Stimulated activated CD4-positive, alpha-beta T cell treated with anti-CD3 and anti-CD28 coated beads, TNF-alpha, amount 100 ng/mL, for 24 hours (primary cell): ENCODE measurements around the gene DNMBP.
"Not testable (repeated sequence)": the region's sequence is repeated elsewhere in the genome, so short reads cannot be mapped to it uniquely, and the experiment has no call there.

Experiments
- DNase-seq, 3 experiments: peaks; one replicate each; pipeline ENCODE4 v3.0.0-alpha.2; 2020; ENCODE audit warnings: low read depth in 3 of 3

The DNMBP gene

DNA sequence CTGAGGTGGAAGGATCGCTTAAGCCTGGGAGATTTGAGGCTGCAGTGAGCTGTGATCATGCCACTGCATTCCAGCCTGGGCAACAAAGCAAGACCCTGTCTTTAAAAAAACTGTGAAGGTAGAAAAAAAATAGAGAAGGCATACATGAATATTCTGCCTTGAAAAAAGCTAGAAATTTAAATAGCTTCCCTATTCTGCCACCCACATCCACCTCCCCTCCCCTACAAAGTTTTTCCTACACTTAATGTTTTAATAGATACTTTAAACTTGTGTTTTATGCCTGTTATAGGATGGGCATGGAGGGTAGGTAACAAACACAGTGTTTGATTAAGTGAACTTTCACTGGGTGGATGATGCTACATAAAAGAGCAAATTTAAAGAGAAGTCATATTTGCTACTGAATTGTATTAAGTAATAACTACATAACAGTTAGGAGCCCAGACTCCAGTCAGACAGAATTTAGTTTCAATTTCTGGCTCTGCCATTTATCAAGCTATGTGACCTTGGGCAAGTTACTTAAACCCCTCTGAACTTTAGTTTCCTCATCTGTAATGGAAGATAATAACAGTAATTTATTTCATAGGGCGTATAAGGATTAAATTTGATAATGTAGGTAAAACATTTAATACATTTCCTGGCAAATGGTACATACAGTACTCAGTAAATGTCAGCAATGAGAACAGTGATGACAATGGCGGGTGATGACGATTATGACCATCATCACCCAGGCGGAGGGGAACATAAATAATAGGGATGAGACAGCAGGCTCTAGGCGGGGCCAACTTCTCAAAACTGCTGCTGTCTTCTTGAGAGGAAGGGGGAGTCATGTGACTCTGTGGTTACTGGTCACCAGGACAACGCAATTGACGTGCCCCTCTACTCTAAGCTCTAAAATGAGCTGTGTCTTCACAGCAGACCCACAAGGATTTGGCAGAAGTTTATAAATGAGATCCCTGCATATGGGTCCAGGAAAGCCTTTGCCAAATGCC, 15.8 kb downstream of the DNMBP start:
- DNase-seq = peak; percentile 21 to 38 (median 25)

DNA sequence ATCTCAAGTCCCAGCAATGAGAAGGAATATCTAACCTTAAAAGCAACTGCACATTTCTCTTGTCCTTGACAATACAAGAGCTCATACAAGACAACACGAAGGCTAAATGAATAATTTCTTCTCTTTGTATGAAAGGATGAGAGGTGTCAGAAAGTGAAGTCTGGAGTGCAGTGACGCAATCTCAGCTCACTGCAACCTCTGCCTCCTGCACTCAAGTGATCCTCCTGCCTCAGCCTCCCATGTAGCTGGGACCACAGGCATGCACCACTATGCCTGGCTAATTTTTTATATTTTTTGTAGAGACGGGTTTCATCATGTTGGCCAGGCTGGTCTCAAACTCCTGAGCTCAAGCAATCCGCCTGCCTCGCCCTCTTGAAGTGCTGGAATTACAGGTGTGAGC, 24.1 kb downstream of the DNMBP start:
- not testable (repeated sequence) for DNase-seq

DNA sequence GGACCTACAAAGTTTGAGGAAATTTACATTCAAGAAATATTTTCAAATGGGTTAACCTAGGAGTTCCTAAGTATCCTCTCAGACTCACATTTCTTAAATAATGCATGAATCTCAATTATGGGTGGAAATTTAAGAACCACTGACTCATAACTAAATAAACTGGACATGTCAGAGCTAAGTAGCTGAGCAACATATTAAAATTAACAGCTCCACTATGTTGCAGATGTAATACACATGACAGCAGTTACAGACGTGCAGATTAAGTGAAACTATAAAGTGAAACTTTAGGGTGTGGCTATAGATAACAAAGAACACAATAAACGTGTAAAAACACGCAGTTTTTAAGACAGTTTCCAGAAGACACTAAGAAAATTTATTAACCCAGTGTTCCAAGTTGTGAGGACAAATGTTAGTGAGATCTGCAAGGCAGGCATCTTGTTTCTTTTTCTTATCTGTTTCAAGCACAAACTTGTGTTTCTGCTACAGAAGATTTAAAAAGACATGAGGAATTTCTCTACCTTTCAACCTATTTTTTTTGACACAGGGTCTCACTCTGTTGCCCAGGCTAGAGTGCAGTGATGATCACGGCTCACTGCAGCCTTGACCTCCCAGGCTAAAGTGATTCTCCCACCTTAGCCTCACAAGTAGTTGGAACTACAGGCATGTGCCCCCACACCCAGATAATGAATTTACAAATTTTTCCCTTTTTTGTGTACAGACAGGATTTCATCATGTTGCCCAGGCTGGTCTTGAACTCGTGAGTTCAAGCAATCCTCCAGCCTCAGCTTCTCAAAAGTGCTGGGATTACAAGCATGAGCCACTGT, 25.3 kb downstream of the DNMBP start:
- DNase-seq = no peak

DNA sequence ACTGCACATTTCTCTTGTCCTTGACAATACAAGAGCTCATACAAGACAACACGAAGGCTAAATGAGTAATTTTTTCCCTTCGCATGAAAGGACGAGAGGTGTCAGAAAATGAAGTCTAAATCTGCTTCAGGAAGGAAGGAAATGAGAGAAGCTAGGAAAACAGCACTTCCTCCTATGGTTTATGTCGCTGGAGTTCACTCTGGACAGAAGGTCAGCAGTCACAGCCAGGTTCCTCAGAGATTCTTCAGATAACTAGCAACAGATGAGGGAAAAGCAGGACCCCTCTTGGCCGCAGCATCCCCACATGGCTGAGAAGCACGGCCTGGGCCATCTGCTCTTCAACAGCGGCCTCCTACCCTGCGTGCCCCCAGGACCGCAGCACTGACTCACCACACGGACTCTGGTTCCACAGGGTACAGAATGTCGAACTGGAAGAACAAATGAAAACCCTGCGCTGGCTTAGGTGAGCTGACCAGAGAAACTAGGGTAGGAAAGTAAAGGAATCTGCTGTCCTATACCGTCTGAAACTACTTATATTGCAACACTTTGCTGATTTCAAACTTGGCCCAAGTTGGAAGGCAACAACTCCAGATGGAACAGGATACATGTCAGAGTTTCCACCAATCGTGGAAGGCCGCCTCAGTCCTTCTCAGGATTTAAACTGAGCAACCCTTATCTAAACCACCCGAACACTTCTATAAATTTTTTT, 26.3 kb downstream of the DNMBP start:
- DNase-seq = no peak

DNA sequence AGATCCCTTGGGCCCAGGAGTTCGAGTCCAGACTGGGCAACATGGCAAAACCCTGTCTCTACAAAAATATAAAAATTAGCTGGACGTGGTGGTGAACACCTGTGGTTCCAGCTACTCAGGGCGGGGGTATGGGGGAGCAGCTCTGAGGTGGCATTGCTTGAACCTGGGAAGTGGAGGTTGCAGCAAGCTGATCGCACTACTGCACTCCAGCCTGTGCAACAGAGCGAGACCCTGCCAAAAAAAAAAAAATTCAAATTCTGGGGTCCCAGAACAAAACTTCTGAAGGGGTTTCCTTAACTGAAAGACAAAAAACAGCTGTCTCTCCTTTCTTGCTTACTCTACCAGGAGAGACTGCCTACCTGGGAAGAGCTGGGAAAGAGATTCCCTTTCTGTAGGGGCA, 27.0 kb downstream of the DNMBP start:
- no peak for DNase-seq

DNA sequence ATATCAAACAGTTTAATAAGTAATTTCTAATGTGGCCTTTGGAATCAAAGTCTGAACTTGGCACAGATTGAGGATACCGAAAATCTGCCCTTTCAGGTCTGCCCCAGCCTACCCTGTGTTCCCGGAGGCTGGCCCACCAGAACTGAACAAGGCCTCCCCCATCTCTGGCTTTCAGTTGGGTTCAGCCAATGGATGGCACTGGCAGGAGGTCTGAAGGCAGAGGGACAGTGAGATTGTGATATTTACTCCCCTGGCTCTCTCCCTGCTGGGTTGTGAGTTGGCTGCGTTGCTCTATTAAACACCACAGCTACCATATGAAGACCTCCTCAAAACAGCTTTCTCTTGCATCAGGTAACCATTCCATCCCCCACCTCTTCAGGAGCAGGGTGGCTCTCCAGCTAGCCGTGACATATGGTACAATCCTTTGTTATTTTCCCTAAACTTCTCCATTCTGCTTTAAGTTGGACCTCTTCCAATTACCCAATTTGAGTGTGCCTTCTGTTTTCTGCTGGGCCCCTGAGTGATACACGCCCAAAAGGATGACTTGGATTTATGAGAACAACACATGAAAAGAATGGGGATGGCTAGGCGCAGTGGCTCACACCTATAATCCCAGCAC, 28.1 kb downstream of the DNMBP start:
- DNase-seq = no peak

DNA sequence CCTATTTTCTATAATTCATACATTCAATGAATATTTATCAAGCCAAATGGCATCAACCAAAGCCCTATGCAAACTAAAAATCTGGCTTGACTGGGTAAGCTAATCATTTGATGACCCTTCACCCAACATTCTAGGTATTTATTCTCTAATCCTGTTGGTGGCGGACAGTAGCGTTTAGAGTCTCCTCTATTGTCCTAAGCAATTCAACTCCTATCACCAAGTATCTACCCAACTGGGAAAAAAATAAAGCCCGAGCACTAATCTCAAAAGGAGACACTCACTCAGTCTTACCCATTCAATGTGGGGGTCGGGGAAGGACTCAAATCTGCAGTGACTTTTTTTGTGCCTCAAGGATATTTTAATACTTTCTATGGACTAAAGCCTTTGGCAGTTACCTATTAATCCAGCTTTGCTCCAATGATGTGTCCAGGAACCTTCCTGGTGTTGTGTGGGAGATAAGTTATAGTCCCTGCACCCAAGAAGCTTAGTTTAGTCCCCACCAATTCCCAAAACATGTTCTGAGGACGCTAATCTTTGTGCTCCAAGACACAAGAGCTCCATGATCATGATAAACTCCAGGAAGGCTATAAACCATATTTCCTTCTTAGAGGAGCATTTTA, 30.6 kb downstream of the DNMBP start:
- no peak for DNase-seq

DNA sequence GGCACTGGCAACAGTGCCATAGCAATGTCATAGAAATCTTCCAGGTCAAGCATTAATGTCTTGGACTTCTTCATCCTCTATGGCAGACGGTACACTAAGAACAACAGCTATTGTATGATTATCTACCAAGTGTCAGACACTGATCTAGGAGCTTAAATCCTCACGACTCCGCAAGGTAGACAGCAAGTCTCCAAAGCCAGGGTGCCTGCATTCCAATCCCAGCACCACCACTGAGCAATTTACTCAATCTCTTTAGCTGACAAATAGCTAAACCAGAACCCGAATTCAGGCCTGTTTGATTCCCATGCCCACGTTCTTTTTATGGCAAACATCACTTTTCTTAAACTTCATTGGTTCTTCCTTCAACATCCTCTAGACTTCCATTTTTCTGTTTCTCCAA, 31.8 kb downstream of the DNMBP start:
- no peak for DNase-seq

DNA sequence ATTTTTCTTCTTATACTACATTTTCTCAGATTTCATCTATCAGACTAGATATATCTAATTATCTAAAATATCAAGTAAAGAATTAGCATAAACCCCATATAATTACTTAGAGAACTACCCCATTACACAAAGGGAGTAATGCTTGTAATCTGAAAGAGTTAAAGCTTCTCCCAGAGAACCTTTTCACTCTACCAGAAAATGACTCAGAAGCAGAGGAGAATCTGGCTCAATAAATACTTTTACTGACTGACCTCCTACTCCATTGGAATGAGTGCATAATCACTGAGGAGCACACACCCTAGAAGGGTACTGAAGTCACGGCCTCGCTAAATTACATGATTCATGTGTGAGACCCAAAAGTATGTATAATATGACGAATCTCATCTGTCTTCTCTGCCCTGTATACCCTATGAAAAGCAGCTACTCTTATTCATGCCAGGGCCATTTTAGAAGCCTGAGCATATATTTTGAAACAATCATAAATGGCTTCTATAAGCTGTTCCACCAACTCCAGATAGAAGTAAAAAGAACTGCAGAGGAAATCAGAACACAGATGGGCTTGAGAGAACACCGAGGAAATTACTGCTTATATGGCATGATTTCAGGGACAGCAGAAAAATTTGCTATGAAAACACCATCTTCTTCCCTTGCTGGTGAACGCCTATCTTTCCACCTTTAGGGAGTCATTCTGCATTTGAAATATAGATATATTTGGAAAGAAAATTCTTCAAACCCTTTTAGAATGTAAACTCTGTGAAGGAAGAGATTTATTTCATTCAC, 32.7 kb downstream of the DNMBP start:
- DNase-seq = no peak

DNA sequence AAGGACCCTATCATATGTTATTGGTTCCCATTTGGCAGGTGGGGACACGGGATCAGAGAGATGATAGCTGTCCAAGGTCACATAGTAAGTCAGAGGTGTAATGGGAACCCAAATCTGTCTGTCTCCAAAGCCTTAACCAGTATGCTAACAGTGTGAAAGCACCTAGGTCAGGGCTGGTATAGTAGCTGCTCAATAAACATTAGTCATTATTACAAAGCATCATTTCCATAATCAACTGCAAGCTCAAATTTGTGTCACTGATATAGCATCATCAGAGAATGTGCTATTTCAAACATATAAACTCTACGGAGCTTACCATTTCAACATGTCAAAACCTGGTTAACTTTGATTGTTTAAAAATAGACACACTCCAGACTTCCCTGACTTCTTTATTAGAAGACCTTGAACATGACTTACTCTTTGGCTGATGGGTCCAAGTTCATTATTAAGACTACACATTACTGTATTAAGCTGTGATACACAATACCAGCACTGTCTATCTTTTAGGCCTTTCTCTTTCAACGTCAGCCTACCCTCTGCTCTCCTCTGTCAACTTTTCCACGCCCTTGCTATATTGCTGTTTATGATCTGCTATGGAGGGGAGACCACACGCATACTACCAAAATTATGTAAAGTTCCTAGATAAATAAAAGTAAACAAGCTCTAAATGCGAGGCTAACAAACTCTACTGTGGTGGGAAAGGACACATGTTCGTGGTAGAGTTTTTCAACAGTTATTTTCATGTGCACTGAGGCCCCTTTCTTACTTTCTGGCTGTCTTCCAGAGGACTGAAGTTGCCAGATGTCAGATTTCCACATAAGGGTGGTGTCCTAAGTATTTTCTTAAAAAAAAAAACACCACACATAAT, 33.6 kb downstream of the DNMBP start:
- DNase-seq = no peak

DNA sequence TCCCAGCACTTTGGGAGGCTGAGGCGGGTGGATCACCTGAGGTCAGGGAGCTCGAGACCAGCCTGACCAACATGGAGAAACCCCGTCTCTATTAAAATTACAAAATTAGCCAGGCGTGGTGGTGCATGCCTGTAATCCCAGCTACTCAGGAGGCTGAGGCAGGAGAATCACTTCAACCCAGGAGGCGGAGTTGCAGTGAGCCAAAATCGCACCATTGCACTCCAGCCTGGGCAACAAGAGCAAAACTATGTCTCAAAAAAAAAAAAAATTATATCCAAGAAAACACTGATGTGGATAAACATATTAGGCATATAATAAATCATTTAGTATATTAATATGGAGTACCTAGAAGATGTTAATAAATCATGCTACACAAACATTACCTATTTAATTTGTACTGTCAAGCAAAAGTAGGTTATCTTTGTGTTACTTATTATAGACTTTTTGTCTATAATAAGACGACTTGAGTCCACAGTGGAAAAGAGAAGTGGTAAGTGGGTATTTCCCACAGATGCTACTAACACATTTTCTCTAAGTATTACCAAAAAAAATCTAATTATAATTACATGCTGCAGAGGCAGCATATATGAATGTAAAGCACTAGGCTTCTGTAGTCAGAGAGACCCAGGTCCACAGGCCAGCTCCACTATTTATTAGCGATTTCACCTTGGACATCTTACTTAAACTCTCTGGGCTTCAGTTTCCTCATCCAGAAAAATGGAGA, 34.5 kb downstream of the DNMBP start:
- DNase-seq = no peak

DNA sequence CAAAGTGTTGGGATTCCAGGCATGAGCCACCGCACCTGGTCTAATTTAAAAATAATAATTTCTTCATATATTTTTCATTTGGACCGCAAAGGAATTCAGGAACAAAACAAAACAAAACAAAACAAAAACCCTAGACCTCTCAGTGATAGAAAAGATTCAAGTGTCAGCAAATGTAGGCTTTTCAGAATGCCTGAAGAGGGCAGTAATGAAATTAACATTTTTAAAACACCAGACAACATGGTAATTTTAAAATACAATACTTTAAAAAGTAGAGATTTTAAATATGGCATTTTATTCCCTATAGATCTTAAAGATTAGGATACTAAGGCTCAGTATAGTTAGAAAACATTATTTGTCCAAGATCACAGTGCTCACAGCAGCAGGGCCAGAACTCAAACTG, 36.6 kb downstream of the DNMBP start:
- no peak for DNase-seq

DNA sequence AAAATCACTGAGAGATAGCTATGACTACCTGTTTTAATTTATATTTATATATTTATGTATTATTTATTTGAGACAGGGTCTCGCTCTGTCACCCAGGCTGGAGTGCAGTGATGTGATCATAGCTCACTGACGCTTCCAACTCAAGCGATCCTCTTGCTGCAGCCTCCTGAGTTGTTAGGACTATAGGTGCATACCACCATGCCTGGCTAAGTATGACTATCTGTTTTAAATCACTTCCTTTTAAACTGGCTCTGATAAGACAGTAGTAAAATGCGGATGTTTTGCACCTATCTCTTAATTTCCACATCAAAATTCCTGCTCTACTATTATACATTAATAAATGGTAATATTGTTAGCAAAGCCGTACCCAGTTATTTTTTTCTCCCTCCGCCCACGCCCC, 41.8 kb downstream of the DNMBP start:
- no peak for DNase-seq

DNA sequence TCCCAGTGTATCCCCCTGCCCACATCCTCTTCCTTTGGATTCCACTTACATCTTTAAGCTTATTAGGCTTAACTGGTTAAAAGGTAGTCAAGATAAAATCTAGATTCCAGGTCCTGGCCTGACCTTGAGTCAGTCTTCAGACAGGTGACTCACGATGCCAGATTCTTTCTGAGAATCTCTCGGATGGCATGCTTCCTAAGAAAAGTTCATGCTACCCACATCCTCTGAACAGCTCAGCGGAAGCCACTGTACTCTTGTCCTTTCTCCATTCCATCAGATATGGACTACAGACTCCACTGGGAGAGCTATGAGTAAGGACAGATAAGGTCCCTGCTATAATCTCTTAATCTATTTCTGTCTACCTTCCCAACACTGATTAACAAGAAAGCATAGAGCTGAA, 43.4 kb downstream of the DNMBP start:
- DNase-seq = no peak

DNA sequence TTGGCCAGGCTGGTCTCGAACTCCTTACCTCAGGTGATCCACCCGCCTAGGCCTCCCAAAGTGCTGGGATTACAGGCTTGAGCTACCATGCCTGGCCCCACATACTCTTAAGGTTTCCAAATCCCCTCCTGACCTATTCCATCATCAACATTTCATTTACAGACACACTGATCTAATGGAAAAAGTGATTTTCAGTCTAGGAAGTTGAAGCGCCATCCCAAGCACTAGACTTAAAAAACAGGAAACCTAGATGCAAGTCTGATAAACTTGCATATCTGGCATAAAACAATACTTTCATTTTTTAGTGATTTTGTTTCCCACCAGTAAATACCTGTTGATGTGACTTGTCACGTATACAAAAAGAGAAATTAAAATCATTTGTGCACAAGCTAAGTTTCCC, 44.0 kb downstream of the DNMBP start:
- DNase-seq = no peak

DNA sequence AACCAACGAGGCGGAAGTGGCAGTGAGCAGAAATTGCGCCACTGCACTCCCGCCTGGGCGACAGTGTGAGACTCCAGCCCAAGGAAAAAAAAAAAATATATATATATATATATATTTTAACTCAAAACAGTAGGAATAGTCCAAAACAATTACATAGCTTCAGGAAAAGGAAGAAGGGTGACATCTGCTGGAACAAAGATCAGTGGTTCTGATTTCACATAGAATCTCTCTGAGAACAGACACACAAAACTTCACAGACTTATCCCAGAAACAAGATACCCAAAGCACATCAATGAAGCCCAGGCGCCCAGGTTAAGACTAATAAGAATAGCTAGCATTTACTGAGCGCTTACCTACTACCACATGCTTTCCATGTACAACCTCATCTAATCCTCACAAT, 45.0 kb downstream of the DNMBP start:
- DNase-seq = no peak

DNA sequence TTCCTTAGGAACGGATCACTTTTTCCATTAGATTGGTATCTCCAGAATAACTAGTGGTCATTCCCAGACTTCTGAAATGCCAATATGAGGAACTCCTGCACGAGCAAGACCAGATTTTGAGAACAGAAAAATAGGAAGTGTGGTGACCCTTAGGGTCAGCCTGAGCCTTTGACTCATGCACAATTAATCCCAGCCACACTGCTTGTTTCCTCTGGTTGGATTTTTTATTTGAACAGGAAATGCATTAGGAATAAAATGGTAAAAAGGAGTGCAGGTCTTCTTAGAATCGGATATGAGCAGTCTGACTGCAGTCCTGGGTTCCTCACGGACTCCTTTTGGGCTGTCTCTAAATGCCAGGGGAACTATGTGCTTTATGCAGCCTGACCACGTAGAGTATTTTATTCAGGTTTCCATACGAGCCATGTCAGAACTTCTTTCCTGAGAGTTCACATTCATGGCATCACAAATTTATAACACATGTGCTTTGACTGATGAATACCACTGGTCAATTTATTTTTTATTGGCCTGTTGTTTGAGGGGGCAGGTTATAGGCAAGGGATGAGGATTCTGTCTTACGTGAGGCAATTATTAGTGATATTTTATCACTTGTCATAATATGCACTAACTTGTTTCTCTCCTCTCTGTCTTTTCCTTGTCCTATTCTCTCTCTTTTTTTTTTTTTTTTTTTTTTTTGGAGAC, 46.1 kb downstream of the DNMBP start:
- DNase-seq = not testable (repeated sequence)

DNA sequence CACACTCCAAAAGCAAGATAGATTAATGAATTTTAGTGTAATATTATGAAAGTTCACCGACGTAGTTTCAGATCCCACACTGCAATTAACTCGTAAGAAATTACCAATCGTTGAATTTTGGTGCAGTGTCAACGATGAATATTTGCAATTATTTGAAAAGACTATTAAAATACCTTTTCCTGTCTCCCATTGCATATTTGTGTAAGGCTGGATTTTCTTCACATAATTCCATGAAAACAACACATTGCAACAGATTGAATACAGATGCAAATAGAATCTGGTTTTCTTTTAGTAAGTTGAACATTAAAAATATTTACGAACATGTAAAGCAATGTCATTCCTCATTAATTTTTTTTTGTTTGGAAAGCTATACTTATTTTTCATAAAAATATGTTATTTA, 50.9 kb downstream of the DNMBP start:
- no peak for DNase-seq
